ENCODE results near the gene TMEM183A. TPM values are rescaled to one million over a fixed set of nuclear protein-coding genes. Genes with fewer than 3 reads are reported as not detected.

The TMEM183A gene
- total and polyA plus RNA-seq, 10 of the 15 experiments (the other 5 are each of a cell fraction or from before 2014, with no cell fraction given), result 12.3 to 103 (median 66.3) TPM

DNA sequence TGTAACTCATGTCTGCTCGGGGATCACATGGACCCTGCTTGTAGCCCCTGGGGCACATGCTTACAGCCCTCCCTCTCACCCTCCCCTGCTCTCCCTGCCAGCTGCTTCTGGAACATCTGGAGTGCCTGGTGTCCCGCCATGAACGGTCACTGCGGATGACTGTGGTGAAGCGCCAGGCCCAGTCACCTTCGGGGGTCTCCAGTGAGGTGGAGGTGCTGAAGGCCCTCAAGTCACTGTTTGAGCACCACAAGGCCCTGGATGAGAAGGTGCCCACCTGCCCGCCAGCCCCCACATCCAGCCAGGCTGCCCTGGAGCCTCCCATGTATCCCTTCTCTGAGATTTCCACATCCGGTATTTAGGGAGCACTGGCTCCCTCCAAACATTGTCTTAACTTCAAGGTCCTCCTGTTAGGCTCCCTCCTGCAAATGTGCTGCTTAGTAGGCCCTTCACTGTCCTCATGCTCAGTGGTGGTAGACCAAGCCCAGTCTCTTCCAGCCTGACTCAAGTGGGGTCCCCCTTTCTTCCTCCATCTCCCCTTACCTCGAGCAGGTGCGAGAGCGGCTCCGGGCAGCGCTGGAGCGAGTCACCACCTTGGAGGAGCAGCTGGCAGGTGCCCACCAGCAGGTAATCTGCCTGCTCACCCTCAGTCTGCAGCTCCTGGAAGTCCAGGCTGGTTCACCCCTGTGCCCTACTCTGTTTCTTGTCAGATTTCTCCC lies 36.8 kb downstream of the TMEM183A start:
- Histone ChIP-seq H3K4me2 (ENCODE audit: control insufficient read depth, insufficient read depth) (no peak overlapping the region), H3K9me3 (replicated peaks; ENCODE audit: control insufficient read depth, insufficient read depth, low read length) (no peaks in the 10 kb centered on the region), H3K79me2 (ENCODE audit: control insufficient read depth, insufficient read depth, low read length) (no peaks in the 10 kb centered on the region), H2AFZ (ENCODE audit: control insufficient read depth, low read depth, low read length) (no peak overlapping the region), H4K20me1 (ENCODE audit: control insufficient read depth, insufficient read depth) (peaks cover 2% of the 10 kb centered on the region; the same call in 1 of the 2 replicates), H3K36me3 (ENCODE audit: control insufficient read depth in 2 of 2, insufficient read depth in 2 of 2, low read length in 1 of 2) (no peaks in the 10 kb centered on the region; a peak in 1 of 4 replicates), H3K27ac (ENCODE audit: control insufficient read depth, insufficient read depth) (no peak overlapping the region), H3K4me3 (no peak overlapping the region), H3K4me1 (ENCODE audit: control insufficient read depth, insufficient read depth, low read length) (no peaks in the 10 kb centered on the region), H3K27me3 (replicated peaks in 1 of 2; ENCODE audit: control insufficient read depth in 2 of 2, insufficient read depth in 2 of 2, low read length in 1 of 2) (no peaks in the 10 kb centered on the region), H3K9ac (ENCODE audit: control insufficient read depth, insufficient read depth, low read length) (no peak overlapping the region)
- POLR2A ChIA-PET, result no interaction called here
- CTCF ChIA-PET, result interaction anchor here (1.7 to 6.6 kb wide), 2 partner anchors 128 to 174 kb away, joined by 6 to 105 read pairs; no protein-coding TSS in a partner anchor
- in situ Hi-C loops (cut with MboI) (no loop called here), intact Hi-C loops (cut with micrococcal nuclease; ENCODE audit: unreplicated experiment) (no loop called here)
- WGBS (ENCODE audit: insufficient coverage, insufficient replicate concordance, low lambda C conversion rate, missing lambda C conversion rate), result 60% methylated on average over 14 of the region's 14 CpGs
- BruUV-seq (replicated peaks), result no TSS peak
- no peak for ATAC-seq
- SMC1A ChIA-PET (ENCODE audit: uncharacterized antibody, unreplicated experiment), result no interaction called here
- DNase-seq (ENCODE audit: low read depth, low spot score), result no peak
- RAD21 ChIA-PET (ENCODE audit: unreplicated experiment), result no interaction called here
- no peak for TF ChIP-seq HDAC2 (IDR thresholded peaks at IDR 0.05)
- FAIRE-seq, result no peak

DNA sequence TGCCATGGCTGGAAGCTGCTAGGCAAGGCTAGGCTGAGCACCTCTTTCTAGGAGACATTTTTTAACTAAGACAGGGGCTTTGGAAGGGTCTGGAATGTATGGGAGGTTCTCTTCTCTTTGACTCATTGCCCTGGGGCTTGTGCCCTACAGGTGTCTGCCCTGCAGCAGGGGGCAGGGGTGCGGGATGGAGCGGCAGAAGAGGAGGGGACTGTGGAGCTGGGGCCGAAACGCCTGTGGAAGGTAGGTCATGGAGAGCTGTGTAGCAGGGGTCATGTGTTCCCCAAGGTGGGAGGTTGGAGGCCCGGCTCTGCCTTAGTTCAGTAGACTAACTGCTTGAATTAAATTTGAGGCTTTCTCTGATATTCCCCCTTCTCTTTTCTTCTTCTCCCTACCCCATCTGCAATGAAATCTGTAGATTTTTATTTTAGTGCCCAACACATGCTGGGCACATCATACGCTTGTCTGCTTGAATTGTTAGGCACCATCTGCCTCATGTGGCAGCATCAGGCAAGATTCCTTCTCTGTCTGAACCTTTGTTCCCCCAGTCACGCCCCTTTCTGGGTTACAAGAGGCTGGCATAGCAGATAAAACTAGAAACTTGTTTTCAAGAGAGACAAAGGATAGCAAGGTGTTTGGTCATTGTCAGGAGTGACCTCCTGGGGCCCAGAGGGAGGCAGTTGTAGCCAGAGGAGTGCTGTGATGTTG lies 37.5 kb downstream of the TMEM183A start:
- no peak for DNase-seq (ENCODE audit: low read depth, low spot score)
- ChIA-PET POLR2A (no interaction called here), SMC1A (ENCODE audit: uncharacterized antibody, unreplicated experiment) (no interaction called here), RAD21 (ENCODE audit: unreplicated experiment) (no interaction called here), CTCF (interaction anchor here (1.7 to 6.6 kb wide), 2 partner anchors 73 to 174 kb away, joined by 4 to 105 read pairs; no protein-coding TSS in a partner anchor)
- Histone ChIP-seq H3K27ac (ENCODE audit: control insufficient read depth, insufficient read depth) (no peak overlapping the region), H4K20me1 (ENCODE audit: control insufficient read depth, insufficient read depth) (0 out of 2 replicates have a peak, but pooled peaks cover under 1% of the 10 kb centered on the region), H3K4me2 (ENCODE audit: control insufficient read depth, insufficient read depth) (no peak overlapping the region), H3K4me1 (ENCODE audit: control insufficient read depth, insufficient read depth, low read length) (no peaks in the 10 kb centered on the region), H3K4me3 (no peak overlapping the region), H3K27me3 (replicated peaks in 1 of 2; ENCODE audit: control insufficient read depth in 2 of 2, insufficient read depth in 2 of 2, low read length in 1 of 2) (no peaks in the 10 kb centered on the region), H2AFZ (ENCODE audit: control insufficient read depth, low read depth, low read length) (no peak overlapping the region), H3K79me2 (ENCODE audit: control insufficient read depth, insufficient read depth, low read length) (no peaks in the 10 kb centered on the region), H3K36me3 (ENCODE audit: control insufficient read depth in 2 of 2, insufficient read depth in 2 of 2, low read length in 1 of 2) (no peaks in the 10 kb centered on the region; a peak in 1 of 4 replicates), H3K9ac (ENCODE audit: control insufficient read depth, insufficient read depth, low read length) (no peak overlapping the region), H3K9me3 (replicated peaks; ENCODE audit: control insufficient read depth, insufficient read depth, low read length) (no peaks in the 10 kb centered on the region)
- no TSS peak for BruUV-seq (replicated peaks)
- intact Hi-C loops (cut with micrococcal nuclease; ENCODE audit: unreplicated experiment), result no loop called here
- 45% methylated on average over 7 of the region's 7 CpGs for WGBS (ENCODE audit: insufficient coverage, insufficient replicate concordance, low lambda C conversion rate, missing lambda C conversion rate)
- in situ Hi-C loops (cut with MboI), result no loop called here
- no peak for ATAC-seq
- FAIRE-seq, result no peak
- TF ChIP-seq IKZF2 (IDR thresholded peaks at IDR 0.05) (no peak), POU2F2 (IDR thresholded peaks at IDR 0.05; ENCODE audit: borderline replicate concordance, low read depth, low read length) (no peak), ZZZ3 (IDR thresholded peaks at IDR 0.05; ENCODE audit: control insufficient read depth, insufficient read length, low read depth) (no peak), SPI1 (IDR thresholded peaks at IDR 0.05; ENCODE audit: borderline replicate concordance, insufficient read depth, low read depth, low read length) (no peak)
- TF ChIP-seq, protein P1, sequence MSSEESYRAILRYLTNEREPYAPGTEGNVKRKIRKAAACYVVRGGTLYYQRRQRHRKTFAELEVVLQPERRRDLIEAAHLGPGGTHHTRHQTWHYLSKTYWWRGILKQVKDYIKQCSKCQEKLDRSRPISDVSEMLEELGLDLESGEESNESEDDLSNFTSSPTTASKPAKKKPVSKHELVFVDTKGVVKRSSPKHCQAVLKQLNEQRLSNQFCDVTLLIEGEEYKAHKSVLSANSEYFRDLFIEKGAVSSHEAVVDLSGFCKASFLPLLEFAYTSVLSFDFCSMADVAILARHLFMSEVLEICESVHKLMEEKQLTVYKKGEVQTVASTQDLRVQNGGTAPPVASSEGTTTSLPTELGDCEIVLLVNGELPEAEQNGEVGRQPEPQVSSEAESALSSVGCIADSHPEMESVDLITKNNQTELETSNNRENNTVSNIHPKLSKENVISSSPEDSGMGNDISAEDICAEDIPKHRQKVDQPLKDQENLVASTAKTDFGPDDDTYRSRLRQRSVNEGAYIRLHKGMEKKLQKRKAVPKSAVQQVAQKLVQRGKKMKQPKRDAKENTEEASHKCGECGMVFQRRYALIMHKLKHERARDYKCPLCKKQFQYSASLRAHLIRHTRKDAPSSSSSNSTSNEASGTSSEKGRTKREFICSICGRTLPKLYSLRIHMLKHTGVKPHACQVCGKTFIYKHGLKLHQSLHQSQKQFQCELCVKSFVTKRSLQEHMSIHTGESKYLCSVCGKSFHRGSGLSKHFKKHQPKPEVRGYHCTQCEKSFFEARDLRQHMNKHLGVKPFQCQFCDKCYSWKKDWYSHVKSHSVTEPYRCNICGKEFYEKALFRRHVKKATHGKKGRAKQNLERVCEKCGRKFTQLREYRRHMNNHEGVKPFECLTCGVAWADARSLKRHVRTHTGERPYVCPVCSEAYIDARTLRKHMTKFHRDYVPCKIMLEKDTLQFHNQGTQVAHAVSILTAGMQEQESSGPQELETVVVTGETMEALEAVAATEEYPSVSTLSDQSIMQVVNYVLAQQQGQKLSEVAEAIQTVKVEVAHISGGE (CRISPR knock-in tag; IDR thresholded peaks at IDR 0.05), result no peak

All from GM12878 (cell line).